NB4 (cell line): ENCODE data around the gene UGGT2.
"Not testable (repeated sequence)": the region's sequence is repeated elsewhere in the genome, so short reads cannot be mapped to it uniquely, and the experiment has no call there.

Experiments
- POLR2A ChIP-seq: IDR thresholded peaks from 2 replicates; pipeline ENCODE4 v1.6.1; 2011; ENCODE audit warnings: mild to moderate bottlenecking; ENCODE audit not compliant: insufficient read length; ENCODE audit errors: extremely low read depth
- TF ChIP-seq, protein P1 (sequence below): IDR thresholded peaks from one replicate; pipeline ENCODE4 v1.5.1; 2012; ENCODE audit warnings: low read depth, low read length
- TF ChIP-seq, protein P2 (sequence below): IDR thresholded peaks from 2 replicates; pipeline ENCODE4 v1.6.1; 2011; ENCODE audit warnings: low read depth, low read length

DNA sequence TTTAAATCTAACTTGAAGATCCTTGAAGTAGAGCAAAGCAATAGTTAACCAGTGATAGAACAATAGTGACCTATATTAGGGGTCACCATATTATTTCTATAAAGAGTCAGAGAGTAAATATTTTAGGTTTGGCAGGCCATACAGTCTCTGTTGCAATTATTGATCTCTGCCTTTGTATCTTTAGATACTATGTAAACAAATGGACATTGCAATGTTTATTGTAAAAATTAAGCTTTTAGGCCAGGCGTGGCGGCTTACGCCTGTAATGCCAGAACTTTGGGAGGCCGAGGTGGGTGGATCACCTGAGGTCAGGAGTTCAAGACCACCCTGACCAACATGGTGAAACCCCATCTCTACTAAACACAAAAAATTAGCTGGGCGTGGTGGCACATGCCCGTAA lies 80.5 kb downstream of the UGGT2 start:
- TF ChIP-seq, protein P1, sequence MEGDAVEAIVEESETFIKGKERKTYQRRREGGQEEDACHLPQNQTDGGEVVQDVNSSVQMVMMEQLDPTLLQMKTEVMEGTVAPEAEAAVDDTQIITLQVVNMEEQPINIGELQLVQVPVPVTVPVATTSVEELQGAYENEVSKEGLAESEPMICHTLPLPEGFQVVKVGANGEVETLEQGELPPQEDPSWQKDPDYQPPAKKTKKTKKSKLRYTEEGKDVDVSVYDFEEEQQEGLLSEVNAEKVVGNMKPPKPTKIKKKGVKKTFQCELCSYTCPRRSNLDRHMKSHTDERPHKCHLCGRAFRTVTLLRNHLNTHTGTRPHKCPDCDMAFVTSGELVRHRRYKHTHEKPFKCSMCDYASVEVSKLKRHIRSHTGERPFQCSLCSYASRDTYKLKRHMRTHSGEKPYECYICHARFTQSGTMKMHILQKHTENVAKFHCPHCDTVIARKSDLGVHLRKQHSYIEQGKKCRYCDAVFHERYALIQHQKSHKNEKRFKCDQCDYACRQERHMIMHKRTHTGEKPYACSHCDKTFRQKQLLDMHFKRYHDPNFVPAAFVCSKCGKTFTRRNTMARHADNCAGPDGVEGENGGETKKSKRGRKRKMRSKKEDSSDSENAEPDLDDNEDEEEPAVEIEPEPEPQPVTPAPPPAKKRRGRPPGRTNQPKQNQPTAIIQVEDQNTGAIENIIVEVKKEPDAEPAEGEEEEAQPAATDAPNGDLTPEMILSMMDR: not testable (repeated sequence)
- TF ChIP-seq POLR2A: not testable (repeated sequence)
- TF ChIP-seq, protein P2, sequence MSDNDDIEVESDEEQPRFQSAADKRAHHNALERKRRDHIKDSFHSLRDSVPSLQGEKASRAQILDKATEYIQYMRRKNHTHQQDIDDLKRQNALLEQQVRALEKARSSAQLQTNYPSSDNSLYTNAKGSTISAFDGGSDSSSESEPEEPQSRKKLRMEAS: not testable (repeated sequence)
